H1 (cell line): Measurements from ENCODE around the gene TMEM154. TPM values are rescaled to one million over a fixed set of nuclear protein-coding genes. Genes with fewer than 3 reads are reported as not detected.

Experiments used
- CTCF ChIA-PET: fragments of 300-600 bp; sonication (Branson Sonifier 250); formaldehyde crosslinking; loops from one replicate; lab custom pipeline; 2021; ENCODE audit not compliant: partially characterized antibody; lab: Charles Lee
- POLR2A ChIA-PET: fragments of 300-600 bp; sonication (Branson Sonifier 250); formaldehyde crosslinking; loops from one replicate; lab custom pipeline; 2021; ENCODE audit warnings: inconsistent platforms; ENCODE audit not compliant: partially characterized antibody; lab: Charles Lee
- DNase-seq, 2 experiments: peaks; one replicate each; pipeline versions ENCODE4 v3.0.0 to v3.0.0-alpha.2; 2010 to 2022; ENCODE audit warnings: low spot score in 2 of 2, low read depth in 1 of 2, mixed read lengths in 1 of 2
- FAIRE-seq: peaks from 2 replicates; lab custom pipeline; 2011; peaks lifted over from hg19 to GRCh38; lab: Jason Lieb, UNC
- H2AFZ ChIP-seq: 2 replicates; pipeline ENCODE4 v1.8.1; 2012; ENCODE audit warnings: low read length, inconsistent platforms
- H2AK5ac ChIP-seq: 2 replicates; pipeline ENCODE4 v1.6.1; 2013; ENCODE audit warnings: low read depth, low read length
- H2BK120ac ChIP-seq: replicated peaks from 2 replicates; pipeline ENCODE3; 2013; ENCODE audit warnings: low read depth, low read length, inconsistent platforms
- H2BK12ac ChIP-seq: 2 replicates; pipeline ENCODE4 v1.6.1; 2013; ENCODE audit warnings: low read depth, low read length
- H2BK15ac ChIP-seq: 2 replicates; pipeline ENCODE4 v1.6.1; 2013; ENCODE audit warnings: low read length
- H2BK20ac ChIP-seq: 2 replicates; pipeline ENCODE4 v1.6.1; 2013; ENCODE audit warnings: low read length
- H2BK5ac ChIP-seq: 2 replicates; pipeline ENCODE4 v1.6.1; 2013; ENCODE audit warnings: low read depth, low read length
- H3K14ac ChIP-seq: 2 replicates; pipeline ENCODE4 v1.6.1; 2013; ENCODE audit warnings: inconsistent platforms; ENCODE audit not compliant: insufficient read length
- H3K18ac ChIP-seq: 2 replicates; pipeline ENCODE4 v1.6.1; 2013; ENCODE audit warnings: low read length; ENCODE audit errors: extremely low read depth
- H3K23ac ChIP-seq: 2 replicates; pipeline ENCODE4 v1.6.1; 2013; ENCODE audit warnings: inconsistent platforms; ENCODE audit not compliant: insufficient read length
- H3K23me2 ChIP-seq: 2 replicates; pipeline ENCODE4 v1.6.1; 2013; ENCODE audit warnings: low read depth, low read length
- H3K27ac ChIP-seq: 2 replicates; pipeline ENCODE4 v1.6.1; 2011; ENCODE audit warnings: low read depth, low read length, inconsistent platforms
- H3K27me3 ChIP-seq, 4 experiments: replicated peaks in 1 of 4; 1 replicate in 1 of 4; 2 replicates in 3 of 4; pipeline versions ENCODE4 v1.6.1 to v1.8.1; 2011 to 2013; ENCODE audit warnings: low read length in 3 of 4, mild to moderate bottlenecking in 3 of 4, inconsistent platforms in 2 of 4, mixed read lengths in 2 of 4, moderate library complexity in 1 of 4; ENCODE audit not compliant: control insufficient read depth in 3 of 4, insufficient read depth in 3 of 4; ENCODE audit errors: extremely low read depth in 1 of 4
- H3K36me3 ChIP-seq, 4 experiments: 2 replicates each; pipeline versions ENCODE4 v1.6.1 to v1.8.1; 2011 to 2013; ENCODE audit warnings: mild to moderate bottlenecking in 4 of 4, low read length in 3 of 4, moderate library complexity in 2 of 4, control low read depth in 1 of 4, inconsistent platforms in 1 of 4; ENCODE audit not compliant: insufficient read depth in 4 of 4, control insufficient read depth in 2 of 4
- H3K4ac ChIP-seq: replicated peaks from 2 replicates; pipeline ENCODE3; 2013; ENCODE audit warnings: low read length, low read depth, mixed read lengths, inconsistent platforms; ENCODE audit not compliant: insufficient read length
- H3K4me1 ChIP-seq, 4 experiments: replicated peaks in 1 of 4; 1 replicate in 1 of 4; 2 replicates in 3 of 4; pipeline versions ENCODE4 v1.6.1 to v1.8.1; 2011 to 2013; ENCODE audit warnings: low read length in 3 of 4, inconsistent platforms in 2 of 4, mixed read lengths in 1 of 4; ENCODE audit not compliant: insufficient read depth in 4 of 4, control insufficient read depth in 3 of 4
- H3K4me2 ChIP-seq, 2 experiments: 2 replicates each; pipeline versions ENCODE4 v1.6.1 to v1.8.1; 2011 to 2013; ENCODE audit warnings: low read depth in 2 of 2, low read length in 2 of 2, control low read depth in 1 of 2, inconsistent platforms in 1 of 2, mild to moderate bottlenecking in 1 of 2; ENCODE audit not compliant: insufficient read depth in 1 of 2
- H3K4me3 ChIP-seq, 4 experiments: fragments of 200-600, 300-600 bp in 1 of 4; sonication (generic), shearing (Covaris generic), sonication (Bioruptor Twin) in 1 of 4; 2 replicates each; pipeline versions ENCODE4 v1.5.1 to v1.8.1; 2011 to 2016; ENCODE audit warnings: low read length in 4 of 4, low read depth in 3 of 4, control low read depth in 2 of 4, inconsistent platforms in 2 of 4, mild to moderate bottlenecking in 2 of 4, mixed read lengths in 1 of 4, moderate library complexity in 1 of 4; ENCODE audit not compliant: insufficient read depth in 2 of 4; ENCODE audit errors: extremely low read depth in 1 of 4
- H3K56ac ChIP-seq: replicated peaks from 2 replicates; pipeline ENCODE3; 2013; ENCODE audit warnings: low read depth, mild to moderate bottlenecking, mixed read lengths, low read length, inconsistent platforms; ENCODE audit not compliant: insufficient read length
- H3K79me1 ChIP-seq: 2 replicates; pipeline ENCODE4 v1.6.1; 2013; ENCODE audit warnings: low read depth, low read length, control low read depth
- H3K79me2 ChIP-seq, 2 experiments: 2 replicates each; pipeline versions ENCODE4 v1.6.1 to v1.8.1; 2012 to 2013; ENCODE audit warnings: low read length in 2 of 2, mild to moderate bottlenecking in 2 of 2, inconsistent platforms in 1 of 2; ENCODE audit not compliant: insufficient read depth in 2 of 2, control insufficient read depth in 1 of 2
- H3K9ac ChIP-seq, 4 experiments: replicated peaks in 1 of 4; 1 replicate in 1 of 4; 2 replicates in 3 of 4; pipeline versions ENCODE4 v1.6.1 to v1.8.1; 2011 to 2013; ENCODE audit warnings: low read depth in 3 of 4, low read length in 3 of 4, control low read depth in 2 of 4, mild to moderate bottlenecking in 2 of 4, moderate library complexity in 2 of 4, inconsistent platforms in 1 of 4; ENCODE audit errors: extremely low read depth in 1 of 4
- H3K9me3 ChIP-seq, 2 experiments: 2 replicates each; pipeline versions ENCODE4 v1.6.1 to v1.8.1; 2012 to 2013; ENCODE audit warnings: mild to moderate bottlenecking in 2 of 2, moderate library complexity in 2 of 2, control low read depth in 1 of 2, inconsistent platforms in 1 of 2, low read depth in 1 of 2, low read length in 1 of 2, mixed read lengths in 1 of 2; ENCODE audit not compliant: insufficient read depth in 2 of 2
- H4K20me1 ChIP-seq, 2 experiments: replicated peaks in 1 of 2; 2 replicates each; pipeline versions ENCODE3 to v1.8.1; 2011 to 2013; ENCODE audit warnings: inconsistent platforms in 2 of 2, low read length in 2 of 2, mild to moderate bottlenecking in 1 of 2; ENCODE audit not compliant: insufficient read depth in 2 of 2, control insufficient read depth in 1 of 2
- H4K5ac ChIP-seq: 2 replicates; pipeline ENCODE4 v1.6.1; 2013; ENCODE audit warnings: low read length, low read depth, mixed read lengths, inconsistent platforms; ENCODE audit not compliant: insufficient read length
- H4K8ac ChIP-seq: 2 replicates; pipeline ENCODE4 v1.8.0; 2013; ENCODE audit warnings: mild to moderate bottlenecking, moderate library complexity, low read length, inconsistent platforms; ENCODE audit not compliant: insufficient read depth; ENCODE audit errors: extremely low read depth
- H4K91ac ChIP-seq: replicated peaks from 2 replicates; pipeline ENCODE3; 2013; ENCODE audit warnings: low read length, mixed read lengths, inconsistent platforms; ENCODE audit not compliant: insufficient read length
- BRCA1 ChIP-seq: IDR thresholded peaks from 2 replicates; pipeline ENCODE4 v1.6.1; 2012; ENCODE audit warnings: low read depth, low read length, improper control_type of control experiment
- CREB1 ChIP-seq: IDR thresholded peaks from 2 replicates; pipeline ENCODE4 v1.6.1; 2012; ENCODE audit warnings: inconsistent platforms
- KDM1A ChIP-seq: fragments of 200-600, 300-600 bp; sonication (generic); IDR thresholded peaks from 2 replicates; pipeline ENCODE4 v1.7.1; 2016; ENCODE audit warnings: mild to moderate bottlenecking, low read length, borderline replicate concordance
- RAD21 ChIP-seq, 2 experiments: IDR thresholded peaks in 1 of 2; conservative IDR thresholded peaks in 1 of 2; 2 replicates each; pipeline ENCODE4 v1.6.1; 2011; ENCODE audit warnings: low read depth in 2 of 2, low read length in 2 of 2, improper control_type of control experiment in 1 of 2, inconsistent platforms in 1 of 2, mild to moderate bottlenecking in 1 of 2, moderate library complexity in 1 of 2
- ZNF274 ChIP-seq: IDR thresholded peaks from 2 replicates; pipeline ENCODE4 v1.7.0; 2012; ENCODE audit warnings: low read length, borderline replicate concordance; ENCODE audit errors: extremely low read depth
- WGBS, 2 experiments: shearing (Covaris generic) in 1 of 2; methylation state at CpG; one replicate each; pipeline versions ENCODE4 v1.1.6 to v1.1.7; 2013 to 2015; ENCODE audit warnings: low lambda C conversion rate in 2 of 2, mixed read lengths in 2 of 2, inconsistent platforms in 1 of 2, low coverage in 1 of 2, missing lambda C conversion rate in 1 of 2; ENCODE audit not compliant: insufficient replicate concordance in 2 of 2, insufficient coverage in 1 of 2, insufficient read length in 1 of 2; ENCODE audit errors: extremely low coverage in 1 of 2, missing lambda C conversion rate in 1 of 2; 5-methylcytosine and 5-hydroxymethylcytosine counted together
- polyA plus RNA-seq, 7 experiments: library from polyadenylated mRNA; depleted of rRNA in 3 of 7; stranded (reverse) in 5 of 7; unstranded in 2 of 7; fragments of >200 nt in 5 of 7; fragments of 200-250 nt in 2 of 7; gene quantifications; 1 replicate in 5 of 7; 2 replicates in 1 of 7; 4 replicates in 1 of 7; pipeline versions ENCODE4 v1.2.1 to v1.2.3, GENCODE V29; 2011 to 2013; ENCODE audit warnings: missing spikeins in 2 of 7, mixed read lengths in 2 of 7
- total RNA-seq: library from RNA; stranded (reverse); fragmentation: NEBNext Ultra II Directional; extraction: Animal tissue kit (Norgen Biotek cat#: 25700); gene quantifications from 2 replicates; pipeline ENCODE4 v1.2.1, GENCODE V29; 2021
- TF ChIP-seq, protein P1 (sequence below): IDR thresholded peaks from 2 replicates; pipeline ENCODE4 v1.6.1; 2012; ENCODE audit warnings: inconsistent platforms

TMEM154 gene
- total and polyA plus RNA-seq, 2 of the 8 experiments (the other 6 are each of a cell fraction or from before 2014, with no cell fraction given), result 0.33 to 1.2 TPM

DNA sequence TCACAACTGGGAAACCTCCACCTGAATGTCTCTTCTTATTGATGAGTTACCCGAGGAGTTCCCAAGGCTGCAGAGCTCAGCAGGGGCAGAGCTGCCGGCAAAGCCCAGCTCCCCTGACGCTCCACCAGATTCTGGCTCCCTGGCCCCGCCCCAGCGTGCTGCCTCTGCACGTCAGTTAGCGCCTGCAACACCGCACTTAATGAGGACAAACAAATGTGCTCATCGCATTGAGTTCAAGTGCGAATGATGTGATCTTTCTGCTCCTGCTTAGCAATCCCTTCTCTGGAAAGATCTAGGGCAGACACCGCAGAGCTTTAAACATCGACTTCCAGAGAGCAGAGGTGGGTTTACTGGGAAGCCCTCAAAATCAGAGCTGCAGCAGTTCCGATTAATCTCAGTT lies 88.4 kb downstream of the TMEM154 start:
- peak overlapping the region; percentile 62 to 69 for H3K4me2 ChIP-seq
- H3K4me3 ChIP-seq, result peak overlapping the region in 3 of 4 experiments; percentile 8 to 43 (median 16); a peak in 5 of 8 replicates
- no peaks in the 10 kb centered on the region for H3K79me1 ChIP-seq
- peak; percentile 82 for FAIRE-seq
- H3K27me3 ChIP-seq, result no peaks in the 10 kb centered on the region; a peak in 1 of 7 replicates
- TF ChIP-seq RAD21 (IDR thresholded peaks at IDR 0.05 in 1 of 2, conservative IDR thresholded peaks at IDR 0.05 in 1 of 2; ENCODE audit: low read depth in 2 of 2, low read length in 2 of 2), result no peak
- no peak for TF ChIP-seq ZNF274
- peak; percentile 58; the same call in 1 of the 2 replicates for TF ChIP-seq CREB1
- TF ChIP-seq KDM1A, result no peak
- no peak for TF ChIP-seq BRCA1
- TF ChIP-seq, protein P1, sequence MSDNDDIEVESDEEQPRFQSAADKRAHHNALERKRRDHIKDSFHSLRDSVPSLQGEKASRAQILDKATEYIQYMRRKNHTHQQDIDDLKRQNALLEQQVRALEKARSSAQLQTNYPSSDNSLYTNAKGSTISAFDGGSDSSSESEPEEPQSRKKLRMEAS, result 0 out of 2 replicates have a peak, but pooled peaks have one; percentile 21
- H3K4ac ChIP-seq, result no peak overlapping the region
- no peak overlapping the region for H3K9ac ChIP-seq
- no peak overlapping the region for H4K91ac ChIP-seq
- no peak overlapping the region for H2BK12ac ChIP-seq
- H3K56ac ChIP-seq, result no peak overlapping the region
- no peak overlapping the region for H3K14ac ChIP-seq
- peaks cover 0 to 2% of the 10 kb centered on the region in 2 experiments; a peak in 1 of 4 replicates for H3K9me3 ChIP-seq
- H3K23me2 ChIP-seq, result no peaks in the 10 kb centered on the region
- WGBS, 2 experiments, result 14% methylated on average over 13 of the region's 13 CpGs; no CpG with 5 or more reads in 1 of the 2 experiments
- ChIA-PET POLR2A (no interaction called here), CTCF (interaction anchor here (0.5 to 3.1 kb wide), 7 partner anchors 12 to 182 kb away, joined by 3 to 23 read pairs (median 3); no protein-coding TSS in a partner anchor)
- no peak overlapping the region for H2BK120ac ChIP-seq
- H3K18ac ChIP-seq, result peak overlapping the region; percentile 51; the same call in 1 of the 2 replicates
- no peak overlapping the region for H2BK15ac ChIP-seq
- H2AK5ac ChIP-seq, result no peak overlapping the region
- H3K79me2 ChIP-seq, result no peaks in the 10 kb centered on the region
- peak overlapping the region; percentile 98 for H2AFZ ChIP-seq
- H4K8ac ChIP-seq, result no peak overlapping the region
- peak; percentile 33 to 86 for DNase-seq
- no peak overlapping the region for H3K27ac ChIP-seq
- no peak overlapping the region; the same call in 1 of the 2 replicates for H2BK20ac ChIP-seq
- H4K20me1 ChIP-seq, result no peaks in the 10 kb centered on the region
- H2BK5ac ChIP-seq, result no peak overlapping the region
- H3K4me1 ChIP-seq, result peaks cover 0 to 2% (median 0%) of the 10 kb centered on the region in 4 experiments; a peak in 2 of 7 replicates
- no peaks in the 10 kb centered on the region for H3K36me3 ChIP-seq
- no peak overlapping the region for H3K23ac ChIP-seq
- H4K5ac ChIP-seq, result no peak overlapping the region
